A549 (cell line): Measurements from ENCODE around the gene ZNF814. TPM values are rescaled to one million over a fixed set of nuclear protein-coding genes. Genes with fewer than 3 reads are reported as not detected.
A peak's percentile ranks its signal among the peaks of the same experiment; 100 is the strongest.

Experiments used
- ATAC-seq, 2 experiments: fragments of 200-7000 bp in 1 of 2; fragments of >200 bp in 1 of 2; cut with Nextera tagmentation in 1 of 2; cut with Tn5 transposase in 1 of 2; 3 replicates each; pipeline versions ENCODE4 v1.8.0 to v1.9.1; 2018 to 2020; ENCODE audit warnings: mild to moderate bottlenecking in 1 of 2, moderate library complexity in 1 of 2
- CTCF ChIA-PET: fragments of 300-600 bp; sonication (Branson Sonifier 250); formaldehyde crosslinking; extraction: SDS; loops from one replicate; lab custom pipeline; 2021; ENCODE audit warnings: antibody characterized with exemption, inconsistent platforms; lab: Yijun Ruan, JAX
- POLR2A ChIA-PET: fragments of 350-600 bp; formaldehyde crosslinking; extraction: SDS; loops from one replicate; lab custom pipeline; 2021; ENCODE audit warnings: antibody characterized with exemption, inconsistent platforms; lab: Yijun Ruan, JAX
- DNase-seq, 2 experiments: peaks; one replicate each; pipeline versions ENCODE4 v3.0.0 to v3.0.0-alpha.2; 2011 to 2016; ENCODE audit warnings: low read depth in 1 of 2, low spot score in 1 of 2
- FAIRE-seq: peaks from 2 replicates; lab custom pipeline; 2011; peaks lifted over from hg19 to GRCh38; lab: Jason Lieb, UNC
- H3K27ac ChIP-seq, 2 experiments: fragments of >200 bp; sonication (Bioruptor Twin); formaldehyde crosslinking; 3 replicates each; pipeline ENCODE4 v1.5.1; 2016 to 2017
- H3K4me1 ChIP-seq: fragments of >200 bp; sonication (Bioruptor Twin); formaldehyde crosslinking; 3 replicates; pipeline ENCODE4 v1.6.1; 2016
- H3K4me2 ChIP-seq: fragments of >200 bp; sonication (Bioruptor Twin); formaldehyde crosslinking; 3 replicates; pipeline ENCODE4 v1.6.1; 2016
- H3K4me3 ChIP-seq: fragments of >200 bp; sonication (Bioruptor Twin); formaldehyde crosslinking; 3 replicates; pipeline ENCODE4 v1.5.1; 2016
- H3K9me3 ChIP-seq: fragments of >200 bp; sonication (Bioruptor Twin); formaldehyde crosslinking; 3 replicates; pipeline ENCODE4 v1.6.1; 2016
- BHLHE40 ChIP-seq: IDR thresholded peaks from 2 replicates; pipeline ENCODE4 v1.6.1; 2012; ENCODE audit warnings: low read depth, low read length, inconsistent platforms
- CBX8 ChIP-seq: fragments of 200-600 bp; sonication (generic); IDR thresholded peaks from 2 replicates; pipeline ENCODE4 v1.6.1; 2016
- CHD4 ChIP-seq: fragments of 200-600 bp; sonication (generic); IDR thresholded peaks from 2 replicates; pipeline ENCODE4 v1.6.1; 2016; ENCODE audit warnings: antibody characterized with exemption, mild to moderate bottlenecking, borderline replicate concordance
- EHF ChIP-seq: fragments of 250-450 bp; sonication (Bioruptor Pico); IDR thresholded peaks from 2 replicates; pipeline ENCODE4 v1.5.0; 2020; ENCODE audit warnings: mild to moderate bottlenecking
- EP300 ChIP-seq, 2 experiments: fragments of >200 bp; sonication (Bioruptor Twin); formaldehyde crosslinking; IDR thresholded peaks; 2 replicates in 1 of 2; 3 replicates in 1 of 2; pipeline ENCODE4 v1.6.1; 2016 to 2017
- FOSB ChIP-seq: fragments of 250-450 bp; sonication (Bioruptor Pico); IDR thresholded peaks from 2 replicates; pipeline ENCODE4 v1.5.0; 2020; ENCODE audit warnings: mild to moderate bottlenecking, moderate library complexity
- FOXS1 ChIP-seq: fragments of 250-450 bp; sonication (Bioruptor Pico); IDR thresholded peaks from 2 replicates; pipeline ENCODE4 v1.5.0; 2020; ENCODE audit warnings: mild to moderate bottlenecking, moderate library complexity
- GATA3 ChIP-seq: IDR thresholded peaks from 2 replicates; pipeline ENCODE4 v1.6.1; 2012; ENCODE audit warnings: borderline replicate concordance
- HDAC2 ChIP-seq: fragments of 200-600 bp; sonication (generic); IDR thresholded peaks from 2 replicates; pipeline ENCODE4 v1.6.1; 2016
- HEYL ChIP-seq: fragments of 250-450 bp; sonication (Bioruptor Pico); IDR thresholded peaks from 2 replicates; pipeline ENCODE4 v1.8.0; 2021; ENCODE audit warnings: mild to moderate bottlenecking, moderate library complexity
- HOXA7 ChIP-seq: fragments of 250-450 bp; sonication (Bioruptor Pico); IDR thresholded peaks from 2 replicates; pipeline ENCODE4 v1.5.0; 2020; ENCODE audit warnings: mild to moderate bottlenecking, moderate library complexity
- HOXB13 ChIP-seq: fragments of 250-450 bp; sonication (Bioruptor Pico); IDR thresholded peaks from 2 replicates; pipeline ENCODE4 v1.5.0; 2020; ENCODE audit warnings: low read depth, mild to moderate bottlenecking, moderate library complexity
- HOXB5 ChIP-seq: fragments of 250-450 bp; sonication (Bioruptor Pico); IDR thresholded peaks from 2 replicates; pipeline ENCODE4 v1.5.0; 2020; ENCODE audit warnings: mild to moderate bottlenecking, moderate library complexity
- KDM1A ChIP-seq: fragments of 200-600 bp; sonication (generic); IDR thresholded peaks from 2 replicates; pipeline ENCODE4 v1.6.1; 2016; ENCODE audit warnings: low read depth, mild to moderate bottlenecking
- MAFK ChIP-seq: fragments of 450-650 bp; IDR thresholded peaks from 2 replicates; pipeline ENCODE4 v1.6.1; 2014; ENCODE audit not compliant: partially characterized antibody
- MYC ChIP-seq: IDR thresholded peaks from 2 replicates; pipeline ENCODE4 v1.6.1; 2012; ENCODE audit warnings: mild to moderate bottlenecking, inconsistent platforms, low read length, improper control_type of control experiment, borderline replicate concordance
- NR3C1 ChIP-seq: fragments of >200 bp; sonication (Bioruptor Twin); formaldehyde crosslinking; IDR thresholded peaks from 3 replicates; pipeline ENCODE4 v1.6.1; 2017
- PHF8 ChIP-seq: fragments of 200-600 bp; sonication (generic); IDR thresholded peaks from 2 replicates; pipeline ENCODE4 v1.6.1; 2016; ENCODE audit warnings: low read depth, mild to moderate bottlenecking, antibody characterized with exemption, moderate library complexity, borderline replicate concordance
- POLR2A ChIP-seq: IDR thresholded peaks from 2 replicates; pipeline ENCODE4 v1.6.1; 2012; ENCODE audit warnings: mild to moderate bottlenecking, low read length
- RARB ChIP-seq: fragments of 250-450 bp; sonication (Bioruptor Pico); IDR thresholded peaks from 2 replicates; pipeline ENCODE4 v1.8.0; 2021; ENCODE audit warnings: mild to moderate bottlenecking, moderate library complexity
- RNF2 ChIP-seq: fragments of 200-600 bp; sonication (generic); IDR thresholded peaks from 2 replicates; pipeline ENCODE4 v1.6.1; 2016; ENCODE audit warnings: low read depth, mild to moderate bottlenecking, antibody characterized with exemption, moderate library complexity, borderline replicate concordance
- ZC3H11A ChIP-seq: fragments of 450-650 bp; IDR thresholded peaks from 2 replicates; pipeline ENCODE4 v1.6.1; 2014; ENCODE audit warnings: antibody characterized with exemption, mild to moderate bottlenecking
- ZNF302 ChIP-seq: fragments of 250-450 bp; sonication (Bioruptor Pico); IDR thresholded peaks from 2 replicates; pipeline ENCODE4 v1.9.0; 2021; ENCODE audit warnings: inconsistent platforms, mild to moderate bottlenecking, moderate library complexity
- WGBS: methylation state at CpG from one replicate; pipeline ENCODE4 v1.1.6; 2017; ENCODE audit errors: missing lambda C conversion rate; 5-methylcytosine and 5-hydroxymethylcytosine counted together
- polyA plus RNA-seq, 4 experiments: library from polyadenylated mRNA; depleted of rRNA in 3 of 4; stranded (reverse); fragments of >200 nt; fragmentation: RNase III in 1 of 4; extraction: RNeasy Plus Mini Kit Qiagen cat#74134 plus additional on column Dnase treatment in 1 of 4; gene quantifications; 2 replicates in 3 of 4; 3 replicates in 1 of 4; pipeline ENCODE4 v1.2.3, GENCODE V29; 2011 to 2017
- TF ChIP-seq, protein P1 (sequence below): fragments of >200 bp; sonication (Bioruptor Twin); formaldehyde crosslinking; IDR thresholded peaks from 3 replicates; pipeline ENCODE4 v1.5.1; 2016
- TF ChIP-seq, protein P2 (sequence below): fragments of 200-600 bp; sonication (generic); IDR thresholded peaks from 2 replicates; pipeline ENCODE4 v1.6.1; 2016; ENCODE audit warnings: antibody characterized with exemption, mild to moderate bottlenecking, moderate library complexity
- TF ChIP-seq, protein P3 (sequence below): fragments of >200 bp; sonication (Bioruptor Twin); formaldehyde crosslinking; IDR thresholded peaks from 3 replicates; pipeline ENCODE4 v1.6.1; 2016
- TF ChIP-seq, protein P4 (sequence below): fragments of 250-450 bp; sonication (Bioruptor Pico); IDR thresholded peaks from 2 replicates; pipeline ENCODE4 v1.5.0; 2021; ENCODE audit warnings: mild to moderate bottlenecking, moderate library complexity, borderline replicate concordance

ZNF814 gene
- polyA plus RNA-seq, 2 of the 4 experiments (the other 2 are of a cell fraction) = 2.1 to 5.5 TPM

DNA sequence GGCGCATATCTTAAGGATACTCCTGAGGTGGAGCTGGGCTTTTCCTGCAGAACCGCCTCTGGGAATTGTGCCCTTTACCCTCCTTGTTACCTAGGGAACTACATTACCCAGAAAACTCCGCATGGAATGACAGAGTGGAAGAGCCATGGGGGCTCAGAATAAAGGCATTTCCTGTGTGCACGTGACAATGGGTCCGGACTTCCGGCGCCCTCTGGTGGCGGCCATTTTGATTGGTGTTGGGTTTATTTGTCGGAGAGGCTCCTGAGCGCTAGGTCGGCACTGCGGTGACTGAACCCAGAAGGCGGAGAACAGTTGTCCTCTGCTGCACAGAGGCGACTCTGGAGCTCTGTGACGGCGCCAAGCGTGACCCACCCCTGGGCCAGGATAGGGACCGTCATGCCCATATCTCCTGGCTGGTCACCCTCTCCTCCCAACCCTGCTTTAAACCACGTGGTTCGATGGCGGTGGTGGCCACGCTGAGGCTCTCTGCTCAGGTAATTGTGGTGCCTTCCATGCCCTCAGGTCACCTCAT lies 58.7 kb downstream of the ZNF814 start, which contains the start of gene ZNF587B:
ZNF587B (plus strand) TSS at position 229 of the 532 bp plus-strand sequence; CDS start at position 459, 230 bp downstream.
- no peak within 1 kb of the TSS for H3K4me3 ChIP-seq
- no peaks in the 10 kb centered on the region for H3K4me1 ChIP-seq
- WGBS = 87% methylated on average over 22 of the region's 22 CpGs
- CTCF ChIA-PET = interaction anchor here (0.7 to 1.0 kb wide), 2 partner anchors 12 to 158 kb away, joined by 3 read pairs; no protein-coding TSS in a partner anchor
- no peak for FAIRE-seq
- TF ChIP-seq, protein P1, sequence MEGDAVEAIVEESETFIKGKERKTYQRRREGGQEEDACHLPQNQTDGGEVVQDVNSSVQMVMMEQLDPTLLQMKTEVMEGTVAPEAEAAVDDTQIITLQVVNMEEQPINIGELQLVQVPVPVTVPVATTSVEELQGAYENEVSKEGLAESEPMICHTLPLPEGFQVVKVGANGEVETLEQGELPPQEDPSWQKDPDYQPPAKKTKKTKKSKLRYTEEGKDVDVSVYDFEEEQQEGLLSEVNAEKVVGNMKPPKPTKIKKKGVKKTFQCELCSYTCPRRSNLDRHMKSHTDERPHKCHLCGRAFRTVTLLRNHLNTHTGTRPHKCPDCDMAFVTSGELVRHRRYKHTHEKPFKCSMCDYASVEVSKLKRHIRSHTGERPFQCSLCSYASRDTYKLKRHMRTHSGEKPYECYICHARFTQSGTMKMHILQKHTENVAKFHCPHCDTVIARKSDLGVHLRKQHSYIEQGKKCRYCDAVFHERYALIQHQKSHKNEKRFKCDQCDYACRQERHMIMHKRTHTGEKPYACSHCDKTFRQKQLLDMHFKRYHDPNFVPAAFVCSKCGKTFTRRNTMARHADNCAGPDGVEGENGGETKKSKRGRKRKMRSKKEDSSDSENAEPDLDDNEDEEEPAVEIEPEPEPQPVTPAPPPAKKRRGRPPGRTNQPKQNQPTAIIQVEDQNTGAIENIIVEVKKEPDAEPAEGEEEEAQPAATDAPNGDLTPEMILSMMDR = peak; percentile 11; the same call in 1 of the 3 replicates
- TF ChIP-seq POLR2A (no peak), HOXB13 (CRISPR knock-in tag) (no peak), FOSB (CRISPR knock-in tag) (no peak), CHD4 (no peak), GATA3 (no peak), FOXS1 (CRISPR knock-in tag) (no peak)
- POLR2A ChIA-PET = no interaction called here
- DNase-seq = peak in 1 of 2 experiments; percentile 45
- peaks cover 54% of the 10 kb centered on the region for H3K9me3 ChIP-seq
- no peak within 1 kb of the TSS for H3K4me2 ChIP-seq
- ATAC-seq = peak; percentile 47 to 73; a peak in 4 of 6 replicates
- no peak within 1 kb of the TSS for H3K27ac ChIP-seq

DNA sequence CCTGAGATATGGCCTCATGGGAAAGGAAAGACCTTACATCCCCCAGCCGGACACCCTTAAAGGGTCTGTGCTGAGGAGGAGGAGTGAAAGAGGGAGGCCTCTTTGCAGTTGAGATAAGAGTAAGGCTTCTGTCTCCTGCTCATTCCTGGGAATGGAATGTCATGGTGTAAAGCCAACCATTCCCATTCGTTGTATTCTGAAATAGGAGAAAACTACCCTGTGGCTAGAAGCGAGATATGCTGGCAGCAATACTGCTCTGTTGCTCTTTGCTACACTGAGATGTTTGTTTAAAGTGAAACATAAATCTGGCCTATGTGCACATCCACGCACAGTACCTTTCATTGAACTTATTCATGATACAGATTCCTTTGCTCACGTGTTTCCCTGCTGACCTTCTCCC lies 59.5 kb downstream of the ZNF814 start:
- DNase-seq (no peak), FAIRE-seq (no peak), ATAC-seq (no peak)
- Histone ChIP-seq H3K4me2 (no peak overlapping the region), H3K4me1 (no peaks in the 10 kb centered on the region), H3K9me3 (peaks cover 62% of the 10 kb centered on the region), H3K27ac (no peak overlapping the region), H3K4me3 (no peak overlapping the region)
- POLR2A ChIA-PET = no interaction called here
- 89% methylated on average over 5 of the region's 5 CpGs for WGBS
- CTCF ChIA-PET = interaction anchor here (1.0 kb wide), 1 partner anchor 11 kb away, joined by 3 read pairs; no protein-coding TSS in a partner anchor
- no peak for TF ChIP-seq EP300 (IDR thresholded peaks at IDR 0.05)
- no peak for TF ChIP-seq BHLHE40
- TF ChIP-seq POLR2A = no peak
- no peak for TF ChIP-seq RNF2
- TF ChIP-seq PHF8 = no peak
- TF ChIP-seq ZNF302 (CRISPR knock-in tag) = no peak
- no peak for TF ChIP-seq MYC

DNA sequence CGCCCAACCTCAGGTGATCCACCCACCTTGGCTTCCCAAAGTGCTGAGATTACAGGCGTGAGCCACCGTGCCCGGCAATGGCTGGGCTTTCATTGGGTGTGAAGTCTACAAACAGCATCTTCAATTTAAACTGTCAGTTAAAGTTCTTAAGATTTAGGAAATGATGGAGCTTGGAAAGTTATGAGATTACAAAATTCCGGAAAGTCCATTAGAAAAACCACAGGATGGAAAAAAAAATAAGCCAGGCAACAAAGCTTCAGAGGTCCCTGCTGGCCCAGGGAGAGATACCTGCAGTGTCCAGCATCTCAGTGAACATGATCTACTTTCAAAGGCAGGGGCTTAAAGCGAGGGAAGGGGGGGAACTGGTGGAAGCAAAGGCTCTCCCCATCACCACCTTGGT lies 63.3 kb downstream of the ZNF814 start:
- H3K9me3 ChIP-seq = peaks cover 61% of the 10 kb centered on the region
- H3K4me3 ChIP-seq = no peak overlapping the region
- 97% methylated on average over 6 of the region's 6 CpGs for WGBS
- peaks cover 4% of the 10 kb centered on the region; the same call in 2 of the 3 replicates for H3K4me1 ChIP-seq
- FAIRE-seq (no peak), ATAC-seq (no peak), DNase-seq (no peak)
- CTCF ChIA-PET = interaction anchor here (0.6 kb wide), 1 partner anchor 11 kb away, joined by 4 read pairs; no protein-coding TSS in a partner anchor
- H3K27ac ChIP-seq = no peak overlapping the region
- H3K4me2 ChIP-seq = no peak overlapping the region
- POLR2A ChIA-PET = interaction anchor here (0.7 kb wide), 1 partner anchor 20 kb away, joined by 3 read pairs; no protein-coding TSS in a partner anchor
- no peak for TF ChIP-seq HOXA7 (CRISPR knock-in tag)
- TF ChIP-seq, protein P2, sequence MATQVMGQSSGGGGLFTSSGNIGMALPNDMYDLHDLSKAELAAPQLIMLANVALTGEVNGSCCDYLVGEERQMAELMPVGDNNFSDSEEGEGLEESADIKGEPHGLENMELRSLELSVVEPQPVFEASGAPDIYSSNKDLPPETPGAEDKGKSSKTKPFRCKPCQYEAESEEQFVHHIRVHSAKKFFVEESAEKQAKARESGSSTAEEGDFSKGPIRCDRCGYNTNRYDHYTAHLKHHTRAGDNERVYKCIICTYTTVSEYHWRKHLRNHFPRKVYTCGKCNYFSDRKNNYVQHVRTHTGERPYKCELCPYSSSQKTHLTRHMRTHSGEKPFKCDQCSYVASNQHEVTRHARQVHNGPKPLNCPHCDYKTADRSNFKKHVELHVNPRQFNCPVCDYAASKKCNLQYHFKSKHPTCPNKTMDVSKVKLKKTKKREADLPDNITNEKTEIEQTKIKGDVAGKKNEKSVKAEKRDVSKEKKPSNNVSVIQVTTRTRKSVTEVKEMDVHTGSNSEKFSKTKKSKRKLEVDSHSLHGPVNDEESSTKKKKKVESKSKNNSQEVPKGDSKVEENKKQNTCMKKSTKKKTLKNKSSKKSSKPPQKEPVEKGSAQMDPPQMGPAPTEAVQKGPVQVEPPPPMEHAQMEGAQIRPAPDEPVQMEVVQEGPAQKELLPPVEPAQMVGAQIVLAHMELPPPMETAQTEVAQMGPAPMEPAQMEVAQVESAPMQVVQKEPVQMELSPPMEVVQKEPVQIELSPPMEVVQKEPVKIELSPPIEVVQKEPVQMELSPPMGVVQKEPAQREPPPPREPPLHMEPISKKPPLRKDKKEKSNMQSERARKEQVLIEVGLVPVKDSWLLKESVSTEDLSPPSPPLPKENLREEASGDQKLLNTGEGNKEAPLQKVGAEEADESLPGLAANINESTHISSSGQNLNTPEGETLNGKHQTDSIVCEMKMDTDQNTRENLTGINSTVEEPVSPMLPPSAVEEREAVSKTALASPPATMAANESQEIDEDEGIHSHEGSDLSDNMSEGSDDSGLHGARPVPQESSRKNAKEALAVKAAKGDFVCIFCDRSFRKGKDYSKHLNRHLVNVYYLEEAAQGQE = no peak
- no peak for TF ChIP-seq CBX8
- TF ChIP-seq, protein P3, sequence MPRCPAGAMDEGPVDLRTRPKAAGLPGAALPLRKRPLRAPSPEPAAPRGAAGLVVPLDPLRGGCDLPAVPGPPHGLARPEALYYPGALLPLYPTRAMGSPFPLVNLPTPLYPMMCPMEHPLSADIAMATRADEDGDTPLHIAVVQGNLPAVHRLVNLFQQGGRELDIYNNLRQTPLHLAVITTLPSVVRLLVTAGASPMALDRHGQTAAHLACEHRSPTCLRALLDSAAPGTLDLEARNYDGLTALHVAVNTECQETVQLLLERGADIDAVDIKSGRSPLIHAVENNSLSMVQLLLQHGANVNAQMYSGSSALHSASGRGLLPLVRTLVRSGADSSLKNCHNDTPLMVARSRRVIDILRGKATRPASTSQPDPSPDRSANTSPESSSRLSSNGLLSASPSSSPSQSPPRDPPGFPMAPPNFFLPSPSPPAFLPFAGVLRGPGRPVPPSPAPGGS = no peak
- no peak for TF ChIP-seq NR3C1
- no peak for TF ChIP-seq HEYL
- no peak for TF ChIP-seq EHF (CRISPR knock-in tag)
- no peak for TF ChIP-seq FOSB (CRISPR knock-in tag)
- TF ChIP-seq HOXB5 (CRISPR knock-in tag) = no peak
- no peak for TF ChIP-seq HDAC2
- TF ChIP-seq RARB (CRISPR knock-in tag) = no peak
- TF ChIP-seq ZC3H11A = no peak
- no peak for TF ChIP-seq ZNF302 (CRISPR knock-in tag)
- TF ChIP-seq MAFK = no peak
- TF ChIP-seq, protein P4, sequence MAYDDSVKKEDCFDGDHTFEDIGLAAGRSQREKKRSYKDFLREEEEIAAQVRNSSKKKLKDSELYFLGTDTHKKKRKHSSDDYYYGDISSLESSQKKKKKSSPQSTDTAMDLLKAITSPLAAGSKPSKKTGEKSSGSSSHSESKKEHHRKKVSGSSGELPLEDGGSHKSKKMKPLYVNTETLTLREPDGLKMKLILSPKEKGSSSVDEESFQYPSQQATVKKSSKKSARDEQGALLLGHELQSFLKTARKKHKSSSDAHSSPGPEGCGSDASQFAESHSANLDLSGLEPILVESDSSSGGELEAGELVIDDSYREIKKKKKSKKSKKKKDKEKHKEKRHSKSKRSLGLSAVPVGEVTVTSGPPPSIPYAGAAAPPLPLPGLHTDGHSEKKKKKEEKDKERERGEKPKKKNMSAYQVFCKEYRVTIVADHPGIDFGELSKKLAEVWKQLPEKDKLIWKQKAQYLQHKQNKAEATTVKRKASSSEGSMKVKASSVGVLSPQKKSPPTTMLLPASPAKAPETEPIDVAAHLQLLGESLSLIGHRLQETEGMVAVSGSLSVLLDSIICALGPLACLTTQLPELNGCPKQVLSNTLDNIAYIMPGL = no peak
- no peak for TF ChIP-seq KDM1A
